ENCODE results near the gene CABCOCO1.

- TF ChIP-seq, protein P1, sequence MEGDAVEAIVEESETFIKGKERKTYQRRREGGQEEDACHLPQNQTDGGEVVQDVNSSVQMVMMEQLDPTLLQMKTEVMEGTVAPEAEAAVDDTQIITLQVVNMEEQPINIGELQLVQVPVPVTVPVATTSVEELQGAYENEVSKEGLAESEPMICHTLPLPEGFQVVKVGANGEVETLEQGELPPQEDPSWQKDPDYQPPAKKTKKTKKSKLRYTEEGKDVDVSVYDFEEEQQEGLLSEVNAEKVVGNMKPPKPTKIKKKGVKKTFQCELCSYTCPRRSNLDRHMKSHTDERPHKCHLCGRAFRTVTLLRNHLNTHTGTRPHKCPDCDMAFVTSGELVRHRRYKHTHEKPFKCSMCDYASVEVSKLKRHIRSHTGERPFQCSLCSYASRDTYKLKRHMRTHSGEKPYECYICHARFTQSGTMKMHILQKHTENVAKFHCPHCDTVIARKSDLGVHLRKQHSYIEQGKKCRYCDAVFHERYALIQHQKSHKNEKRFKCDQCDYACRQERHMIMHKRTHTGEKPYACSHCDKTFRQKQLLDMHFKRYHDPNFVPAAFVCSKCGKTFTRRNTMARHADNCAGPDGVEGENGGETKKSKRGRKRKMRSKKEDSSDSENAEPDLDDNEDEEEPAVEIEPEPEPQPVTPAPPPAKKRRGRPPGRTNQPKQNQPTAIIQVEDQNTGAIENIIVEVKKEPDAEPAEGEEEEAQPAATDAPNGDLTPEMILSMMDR (IDR thresholded peaks at IDR 0.05) = no peak
- no peak for TF ChIP-seq POLR2A (IDR thresholded peaks at IDR 0.05)
These were observed 66.9 kb downstream of the CABCOCO1 start for GRCh38 chr10:61729596-61729995.

All from heart left ventricle (tissue), 13 donors.